IMR-90 (cell line): Measurements from ENCODE around the gene EPS15. TPM values are rescaled to one million over a fixed set of nuclear protein-coding genes. Genes with fewer than 3 reads are reported as not detected.

Source experiments
- ATAC-seq: fragments of 200-7000 bp; cut with Tn5 transposase; 2 replicates; pipeline ENCODE4 v1.9.1; 2020; ENCODE audit warnings: low read depth, mild to moderate bottlenecking, moderate library complexity
- BruUV-seq: library from RNA; stranded (reverse); fragments of 400-500 nt; replicated peaks from 2 replicates; lab custom pipeline; 2021; lab: Mats Ljungman, UMichigan
- CTCF ChIA-PET: fragments of 300-600 bp; formaldehyde crosslinking; extraction: SDS; loops from one replicate; lab custom pipeline; 2021; ENCODE audit warnings: antibody characterized with exemption; lab: Yijun Ruan, JAX
- POLR2A ChIA-PET: fragments of 300-600 bp; sonication (Branson Sonifier 250); formaldehyde crosslinking; loops from one replicate; lab custom pipeline; 2022; ENCODE audit warnings: antibody characterized with exemption; ENCODE audit not compliant: unreplicated experiment; lab: Charles Lee
- DNase-seq: peaks from one replicate; pipeline ENCODE4 v3.0.0; 2013
- H2AFZ ChIP-seq: replicated peaks from 2 replicates; pipeline ENCODE3; 2013; ENCODE audit warnings: low read length, mild to moderate bottlenecking; ENCODE audit not compliant: poor library complexity
- H2AK5ac ChIP-seq: 2 replicates; pipeline ENCODE4 v1.6.1; 2013; ENCODE audit warnings: low read depth, low read length, inconsistent platforms
- H2AK9ac ChIP-seq: replicated peaks from 2 replicates; pipeline ENCODE3; 2013; ENCODE audit warnings: mild to moderate bottlenecking, low read depth, low read length, moderate library complexity; ENCODE audit not compliant: poor library complexity
- H2BK120ac ChIP-seq: 2 replicates; pipeline ENCODE4 v1.6.1; 2013; ENCODE audit warnings: low read depth, low read length, inconsistent platforms
- H2BK15ac ChIP-seq: 3 replicates; pipeline ENCODE4 v1.6.1; 2013; ENCODE audit warnings: low read depth, low read length, inconsistent platforms
- H2BK20ac ChIP-seq: 2 replicates; pipeline ENCODE4 v1.6.1; 2013; ENCODE audit warnings: low read depth, mild to moderate bottlenecking, inconsistent platforms, low read length, moderate library complexity
- H2BK5ac ChIP-seq: 2 replicates; pipeline ENCODE4 v1.6.1; 2013; ENCODE audit warnings: mild to moderate bottlenecking, low read depth, low read length, inconsistent platforms; ENCODE audit not compliant: poor library complexity, severe bottlenecking
- H3K14ac ChIP-seq: replicated peaks from 2 replicates; pipeline ENCODE4 v1.6.1; 2013; ENCODE audit warnings: low read depth, low read length, inconsistent platforms
- H3K18ac ChIP-seq: 2 replicates; pipeline ENCODE4 v1.6.1; 2013; ENCODE audit warnings: low read depth, low read length, control low read depth
- H3K23ac ChIP-seq: 2 replicates; pipeline ENCODE4 v1.6.1; 2013; ENCODE audit warnings: low read depth, low read length, inconsistent platforms
- H3K27ac ChIP-seq: 2 replicates; pipeline ENCODE4 v1.5.1; 2013; ENCODE audit warnings: mild to moderate bottlenecking, control low read depth, low read length; ENCODE audit not compliant: insufficient read depth
- H3K27me3 ChIP-seq: 2 replicates; pipeline ENCODE4 v1.6.1; 2013; ENCODE audit warnings: low read length; ENCODE audit not compliant: control insufficient read depth, insufficient read depth
- H3K36me3 ChIP-seq: 2 replicates; pipeline ENCODE4 v1.6.1; 2013; ENCODE audit warnings: low read length, mixed read lengths; ENCODE audit not compliant: control insufficient read depth, insufficient read depth
- H3K4ac ChIP-seq: 2 replicates; pipeline ENCODE4 v1.6.1; 2013; ENCODE audit warnings: low read depth, low read length, inconsistent platforms
- H3K4me1 ChIP-seq: 2 replicates; pipeline ENCODE4 v1.6.1; 2013; ENCODE audit warnings: low read length, mixed read lengths; ENCODE audit not compliant: control insufficient read depth, insufficient read depth
- H3K4me2 ChIP-seq: 2 replicates; pipeline ENCODE4 v1.6.1; 2013; ENCODE audit warnings: low read depth, mild to moderate bottlenecking, control low read depth, low read length, moderate library complexity
- H3K4me3 ChIP-seq: 2 replicates; pipeline ENCODE4 v1.5.1; 2013; ENCODE audit warnings: low read depth, mild to moderate bottlenecking, control low read depth, low read length, moderate library complexity; ENCODE audit not compliant: insufficient read depth
- H3K56ac ChIP-seq: 2 replicates; pipeline ENCODE4 v1.6.1; 2013; ENCODE audit warnings: low read length, inconsistent platforms; ENCODE audit not compliant: insufficient read depth; ENCODE audit errors: extremely low read depth
- H3K79me1 ChIP-seq, 2 experiments: 2 replicates each; pipeline ENCODE4 v1.6.1; 2013; ENCODE audit warnings: low read length in 2 of 2, inconsistent platforms in 1 of 2, low read depth in 1 of 2
- H3K9ac ChIP-seq: 2 replicates; pipeline ENCODE4 v1.6.1; 2013; ENCODE audit warnings: low read depth, low read length, control low read depth
- H3K9me1 ChIP-seq: 2 replicates; pipeline ENCODE4 v1.6.1; 2013; ENCODE audit warnings: low read length, inconsistent platforms; ENCODE audit not compliant: insufficient read depth
- H3K9me3 ChIP-seq: 2 replicates; pipeline ENCODE4 v1.6.1; 2013; ENCODE audit warnings: low read length; ENCODE audit not compliant: control insufficient read depth, insufficient read depth
- H4K20me1 ChIP-seq: 2 replicates; pipeline ENCODE4 v1.6.1; 2013; ENCODE audit warnings: low read length, inconsistent platforms; ENCODE audit not compliant: insufficient read depth
- H4K5ac ChIP-seq: 2 replicates; pipeline ENCODE4 v1.6.1; 2013; ENCODE audit warnings: mild to moderate bottlenecking, low read depth, low read length, control low read depth
- H4K8ac ChIP-seq, 2 experiments: 2 replicates each; pipeline ENCODE4 v1.6.1; 2013; ENCODE audit warnings: low read depth in 2 of 2, low read length in 2 of 2, control low read depth in 1 of 2, inconsistent platforms in 1 of 2
- H4K91ac ChIP-seq: 2 replicates; pipeline ENCODE4 v1.6.1; 2013; ENCODE audit warnings: low read depth, low read length, inconsistent platforms; ENCODE audit not compliant: insufficient read depth
- BHLHE40 ChIP-seq: fragments of 150-350 bp; IDR thresholded peaks from 2 replicates; pipeline ENCODE4 v1.6.1; 2016; ENCODE audit warnings: mild to moderate bottlenecking, low read depth, low read length
- CEBPB ChIP-seq: IDR thresholded peaks from 2 replicates; pipeline ENCODE4 v1.6.1; 2012; ENCODE audit warnings: low read depth, low read length, improper control_type of control experiment
- CHD1 ChIP-seq: IDR thresholded peaks from 2 replicates; pipeline ENCODE4 v1.6.1; 2012; ENCODE audit warnings: low read depth, low read length, improper control_type of control experiment
- FOS ChIP-seq: fragments of 150-350 bp; IDR thresholded peaks from 2 replicates; pipeline ENCODE4 v1.6.1; 2016; ENCODE audit warnings: low read depth, low read length
- MAFK ChIP-seq: IDR thresholded peaks from 2 replicates; pipeline ENCODE4 v1.6.1; 2012; ENCODE audit warnings: low read depth, low read length, improper control_type of control experiment
- MAZ ChIP-seq: IDR thresholded peaks from 2 replicates; pipeline ENCODE4 v1.6.1; 2012; ENCODE audit warnings: low read depth, mild to moderate bottlenecking, low read length, improper control_type of control experiment, moderate library complexity, borderline replicate concordance
- MXI1 ChIP-seq: IDR thresholded peaks from 2 replicates; pipeline ENCODE4 v1.6.1; 2012; ENCODE audit warnings: low read depth, mild to moderate bottlenecking, low read length, moderate library complexity, borderline replicate concordance
- NFE2L2 ChIP-seq: fragments of 150-350 bp; IDR thresholded peaks from 2 replicates; pipeline ENCODE4 v1.6.1; 2016; ENCODE audit warnings: low read depth, mild to moderate bottlenecking, low read length
- POLR2A ChIP-seq: IDR thresholded peaks from 2 replicates; pipeline ENCODE4 v1.6.1; 2012; ENCODE audit warnings: mild to moderate bottlenecking, low read depth, low read length
- RAD21 ChIP-seq: IDR thresholded peaks from 2 replicates; pipeline ENCODE4 v1.6.1; 2012; ENCODE audit warnings: low read length, improper control_type of control experiment
- RCOR1 ChIP-seq: IDR thresholded peaks from 2 replicates; pipeline ENCODE4 v1.6.1; 2012; ENCODE audit warnings: mild to moderate bottlenecking, low read length, improper control_type of control experiment; ENCODE audit not compliant: insufficient replicate concordance
- RFX5 ChIP-seq: IDR thresholded peaks from 2 replicates; pipeline ENCODE4 v1.8.0; 2012; ENCODE audit warnings: low read depth, mild to moderate bottlenecking, low read length, moderate library complexity
- SMC3 ChIP-seq: fragments of 150-350 bp; IDR thresholded peaks from 2 replicates; pipeline ENCODE4 v1.6.1; 2016; ENCODE audit warnings: low read depth, mild to moderate bottlenecking, antibody characterized with exemption, low read length, moderate library complexity
- WGBS, 2 experiments: methylation state at CpG; one replicate each; pipeline versions ENCODE4 v1.1.5 to v1.1.7; 2013; ENCODE audit warnings: missing lambda C conversion rate in 2 of 2; ENCODE audit not compliant: insufficient read length in 1 of 2; ENCODE audit errors: extremely low coverage in 2 of 2; 5-methylcytosine and 5-hydroxymethylcytosine counted together
- dilution Hi-C: fragments of 300-500 bp; cut with HindIII; formaldehyde crosslinking; loops from one replicate; pipeline ENCODE4 v1.14.3; 2018; ENCODE audit warnings: low sequenced_read_pairs; ENCODE audit not compliant: unreplicated experiment
- in situ Hi-C: fragments of 300-500 bp; cut with MboI; formaldehyde crosslinking; loops from 3 replicates; pipeline ENCODE4 v1.14.3; 2019; ENCODE audit warnings: low sequenced_read_pairs, inconsistent platforms, mixed read lengths
- intact Hi-C: fragments of 100-400 bp; cut with micrococcal nuclease; formaldehyde crosslinking; loops from 2 replicates; pipeline ENCODE4 v1.10.0; 2022
- polyA plus RNA-seq, 3 experiments: library from polyadenylated mRNA; depleted of rRNA; stranded (reverse); fragments of >200 nt; gene quantifications; 2 replicates each; pipeline ENCODE4 v1.2.3, GENCODE V29; 2012; ENCODE audit warnings: low replicate concordance in 1 of 3
- total RNA-seq: library from RNA; depleted of rRNA; stranded (reverse); fragments of >200 nt; gene quantifications from 2 replicates; pipeline ENCODE4 v1.2.3, GENCODE V29; 2012
- TF ChIP-seq, protein P1 (sequence below): fragments of 150-350 bp; IDR thresholded peaks from 2 replicates; pipeline ENCODE4 v1.6.1; 2017; ENCODE audit warnings: mild to moderate bottlenecking, antibody characterized with exemption, low read length, low read depth
- TF ChIP-seq, protein P2 (sequence below): conservative IDR thresholded peaks from 2 replicates; pipeline ENCODE4 v1.5.1; 2012; ENCODE audit warnings: mild to moderate bottlenecking, low read depth, low read length, improper control_type of control experiment
- TF ChIP-seq, protein P3 (sequence below): fragments of 150-350 bp; IDR thresholded peaks from 2 replicates; pipeline ENCODE4 v1.6.1; 2016; ENCODE audit warnings: low read depth, mild to moderate bottlenecking, low read length, moderate library complexity, borderline replicate concordance

The EPS15 gene
- total and polyA plus RNA-seq, 2 of the 4 experiments (the other 2 are of a cell fraction), result 17.6 to 38.0 TPM

GRCh38 chr1:51327386-51327785 is 191.7 kb downstream of the EPS15 start:
- Histone ChIP-seq H3K14ac (no peak overlapping the region), H3K56ac (no peak overlapping the region), H3K27ac (no peak overlapping the region), H2AK5ac (no peak overlapping the region), H4K20me1 (no peaks in the 10 kb centered on the region), H2BK5ac (no peak overlapping the region), H3K36me3 (no peaks in the 10 kb centered on the region), H4K5ac (no peak overlapping the region), H3K23ac (no peak overlapping the region), H4K8ac (no peak overlapping the region), H2BK20ac (no peak overlapping the region), H2AFZ (no peak overlapping the region), H3K18ac (no peak overlapping the region), H3K4me1 (peaks cover 12% of the 10 kb centered on the region), H3K9me3 (no peaks in the 10 kb centered on the region; the same call in 1 of the 2 replicates), H3K4me3 (no peak overlapping the region), H4K91ac (no peak overlapping the region), H3K4ac (no peak overlapping the region), H3K9ac (no peak overlapping the region), H2BK120ac (no peak overlapping the region), H3K79me1 (no peaks in the 10 kb centered on the region), H2BK15ac (no peak overlapping the region), H2AK9ac (no peak overlapping the region), H3K9me1 (peaks cover 4% of the 10 kb centered on the region), H3K27me3 (peaks cover 4% of the 10 kb centered on the region; the same call in 1 of the 2 replicates), H3K4me2 (no peak overlapping the region)
- peak; percentile 47 for DNase-seq
- dilution Hi-C loops (no loop called here), intact Hi-C loops (no loop called here), in situ Hi-C loops (no loop called here)
- TF ChIP-seq, protein P1, sequence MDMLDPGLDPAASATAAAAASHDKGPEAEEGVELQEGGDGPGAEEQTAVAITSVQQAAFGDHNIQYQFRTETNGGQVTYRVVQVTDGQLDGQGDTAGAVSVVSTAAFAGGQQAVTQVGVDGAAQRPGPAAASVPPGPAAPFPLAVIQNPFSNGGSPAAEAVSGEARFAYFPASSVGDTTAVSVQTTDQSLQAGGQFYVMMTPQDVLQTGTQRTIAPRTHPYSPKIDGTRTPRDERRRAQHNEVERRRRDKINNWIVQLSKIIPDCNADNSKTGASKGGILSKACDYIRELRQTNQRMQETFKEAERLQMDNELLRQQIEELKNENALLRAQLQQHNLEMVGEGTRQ, result no peak
- TF ChIP-seq SMC3 (no peak), RAD21 (no peak), MXI1 (no peak), CHD1 (no peak), POLR2A (no peak), MAFK (no peak), RCOR1 (no peak), NFE2L2 (no peak), MAZ (no peak), FOS (no peak), CEBPB (no peak), RFX5 (no peak), BHLHE40 (no peak)
- TF ChIP-seq, protein P2, sequence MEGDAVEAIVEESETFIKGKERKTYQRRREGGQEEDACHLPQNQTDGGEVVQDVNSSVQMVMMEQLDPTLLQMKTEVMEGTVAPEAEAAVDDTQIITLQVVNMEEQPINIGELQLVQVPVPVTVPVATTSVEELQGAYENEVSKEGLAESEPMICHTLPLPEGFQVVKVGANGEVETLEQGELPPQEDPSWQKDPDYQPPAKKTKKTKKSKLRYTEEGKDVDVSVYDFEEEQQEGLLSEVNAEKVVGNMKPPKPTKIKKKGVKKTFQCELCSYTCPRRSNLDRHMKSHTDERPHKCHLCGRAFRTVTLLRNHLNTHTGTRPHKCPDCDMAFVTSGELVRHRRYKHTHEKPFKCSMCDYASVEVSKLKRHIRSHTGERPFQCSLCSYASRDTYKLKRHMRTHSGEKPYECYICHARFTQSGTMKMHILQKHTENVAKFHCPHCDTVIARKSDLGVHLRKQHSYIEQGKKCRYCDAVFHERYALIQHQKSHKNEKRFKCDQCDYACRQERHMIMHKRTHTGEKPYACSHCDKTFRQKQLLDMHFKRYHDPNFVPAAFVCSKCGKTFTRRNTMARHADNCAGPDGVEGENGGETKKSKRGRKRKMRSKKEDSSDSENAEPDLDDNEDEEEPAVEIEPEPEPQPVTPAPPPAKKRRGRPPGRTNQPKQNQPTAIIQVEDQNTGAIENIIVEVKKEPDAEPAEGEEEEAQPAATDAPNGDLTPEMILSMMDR, result no peak
- TF ChIP-seq, protein P3, sequence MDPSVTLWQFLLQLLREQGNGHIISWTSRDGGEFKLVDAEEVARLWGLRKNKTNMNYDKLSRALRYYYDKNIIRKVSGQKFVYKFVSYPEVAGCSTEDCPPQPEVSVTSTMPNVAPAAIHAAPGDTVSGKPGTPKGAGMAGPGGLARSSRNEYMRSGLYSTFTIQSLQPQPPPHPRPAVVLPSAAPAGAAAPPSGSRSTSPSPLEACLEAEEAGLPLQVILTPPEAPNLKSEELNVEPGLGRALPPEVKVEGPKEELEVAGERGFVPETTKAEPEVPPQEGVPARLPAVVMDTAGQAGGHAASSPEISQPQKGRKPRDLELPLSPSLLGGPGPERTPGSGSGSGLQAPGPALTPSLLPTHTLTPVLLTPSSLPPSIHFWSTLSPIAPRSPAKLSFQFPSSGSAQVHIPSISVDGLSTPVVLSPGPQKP, result no peak
- POLR2A ChIA-PET, result no interaction called here
- no TSS peak for BruUV-seq
- CTCF ChIA-PET, result interaction anchor here (0.9 kb wide), 1 partner anchor 12 kb away, joined by 3 read pairs; no protein-coding TSS in a partner anchor
- no CpG with 5 or more reads among the region's 5 CpGs for WGBS, 2 experiments
- no peak for ATAC-seq
